Coronary artery (tissue), 2 donors: ENCODE data around the gene RBMS1.

Source experiments
- DNase-seq: peaks from one replicate; pipeline ENCODE4 v3.0.0-alpha.2; 2017; ENCODE audit warnings: low spot score
- H3K27ac ChIP-seq, 2 donors: fragments of 200-600 bp; sonication (generic); one replicate each; pipeline ENCODE4 v1.5.1; 2016 to 2019
- H3K4me3 ChIP-seq: fragments of 200-600 bp; sonication (generic); 2 replicates; pipeline ENCODE4 v1.5.1; 2016; ENCODE audit warnings: mild to moderate bottlenecking, moderate library complexity
- CTCF ChIP-seq: fragments of 200-600 bp; sonication (generic); IDR thresholded peaks from one replicate; pipeline ENCODE4 v1.5.1; 2019; ENCODE audit warnings: antibody characterized with exemption

Gene RBMS1

GRCh38 chr2:160409480-160409879, 84.1 kb downstream of the RBMS1 start:
- H3K27ac ChIP-seq, result peak overlapping the region in 1 of 2 donors; percentile 25
- no peak for TF ChIP-seq CTCF
- no peak overlapping the region for H3K4me3 ChIP-seq
- no peak for DNase-seq

- H3K27ac ChIP-seq, result peak overlapping the region in 1 of 2 donors; percentile 99
- TF ChIP-seq CTCF, result no peak
- DNase-seq, result no peak
- H3K4me3 ChIP-seq, result no peak overlapping the region
These were observed 84.7 kb downstream of the RBMS1 start for GRCh38 chr2:160408959-160409291.

- TF ChIP-seq CTCF, result no peak
- peak overlapping the region; percentile 61 to 99 for H3K27ac ChIP-seq
- H3K4me3 ChIP-seq, result peak overlapping the region; percentile 98
- DNase-seq, result no peak
These were observed 85.2 kb downstream of the RBMS1 start for GRCh38 chr2:160408173-160408958.

- DNase-seq, result peak; percentile 80
- peak; percentile 12 for TF ChIP-seq CTCF
- H3K27ac ChIP-seq, result peak overlapping the region; percentile 88 to 99
- peak overlapping the region; percentile 98 for H3K4me3 ChIP-seq
These were observed 86.0 kb downstream of the RBMS1 start for GRCh38 chr2:160407393-160408172.

GRCh38 chr2:160406591-160407392, 86.8 kb downstream of the RBMS1 start:
- no peak for DNase-seq
- peak overlapping the region; percentile 88 to 99 for H3K27ac ChIP-seq
- H3K4me3 ChIP-seq, result peak overlapping the region; percentile 98
- no peak for TF ChIP-seq CTCF

GRCh38 chr2:160405077-160405867, 88.3 kb downstream of the RBMS1 start:
- DNase-seq, result no peak
- no peak for TF ChIP-seq CTCF
- Histone ChIP-seq H3K27ac (peak overlapping the region; percentile 40 to 61), H3K4me3 (peak overlapping the region; percentile 98)
